DND-41 (cell line): ENCODE measurements around the gene MED17.

Source experiments
- ATAC-seq: fragments of 200-7000 bp; cut with Tn5 transposase; 3 replicates; pipeline ENCODE4 v1.9.1; 2021; ENCODE audit warnings: low read depth; ENCODE audit not compliant: insufficient read depth
- DNase-seq: peaks from one replicate; pipeline ENCODE4 v3.0.0-alpha.2; 2020
- H2AFZ ChIP-seq: 2 replicates; pipeline ENCODE4 v1.6.0; 2012; ENCODE audit warnings: low read depth, low read length
- H3K27ac ChIP-seq: 2 replicates; pipeline ENCODE4 v1.5.1; 2012; ENCODE audit warnings: low read length, inconsistent platforms
- H3K27me3 ChIP-seq: fragments of 200-600 bp; sonication (generic); 2 replicates; pipeline ENCODE4 v1.6.0; 2012; ENCODE audit warnings: low read length, mild to moderate bottlenecking, inconsistent platforms; ENCODE audit not compliant: insufficient read depth, poor library complexity
- H3K36me3 ChIP-seq: 2 replicates; pipeline ENCODE4 v1.5.1; 2012; ENCODE audit warnings: low read length, inconsistent platforms; ENCODE audit not compliant: insufficient read depth
- H3K4me1 ChIP-seq: 2 replicates; pipeline ENCODE4 v1.5.1; 2012; ENCODE audit warnings: mild to moderate bottlenecking, low read length; ENCODE audit not compliant: insufficient read depth
- H3K4me2 ChIP-seq: 2 replicates; pipeline ENCODE4 v1.6.0; 2012; ENCODE audit warnings: mild to moderate bottlenecking, moderate library complexity, low read length, inconsistent platforms; ENCODE audit not compliant: insufficient read depth
- H3K4me3 ChIP-seq, 2 experiments: fragments of 200-600 bp in 1 of 2; shearing (Covaris generic) in 1 of 2; 2 replicates each; pipeline ENCODE4 v1.5.1; 2012 to 2016; ENCODE audit warnings: inconsistent platforms in 2 of 2, low read length in 2 of 2, mild to moderate bottlenecking in 2 of 2, low read depth in 1 of 2, moderate library complexity in 1 of 2
- H3K79me2 ChIP-seq: 2 replicates; pipeline ENCODE4 v1.6.0; 2012; ENCODE audit warnings: low read length, inconsistent platforms; ENCODE audit not compliant: insufficient read depth
- H3K9ac ChIP-seq: 2 replicates; pipeline ENCODE4 v1.6.0; 2012; ENCODE audit warnings: low read depth, mild to moderate bottlenecking, inconsistent platforms, low read length, moderate library complexity
- H3K9me3 ChIP-seq: 2 replicates; pipeline ENCODE4 v1.5.1; 2012; ENCODE audit warnings: low read length, moderate library complexity, mild to moderate bottlenecking, inconsistent platforms; ENCODE audit not compliant: insufficient read depth, severe bottlenecking
- H4K20me1 ChIP-seq: 2 replicates; pipeline ENCODE4 v1.6.0; 2012; ENCODE audit warnings: low read length; ENCODE audit not compliant: insufficient read depth
- EZH2 ChIP-seq: IDR thresholded peaks from 3 replicates; pipeline ENCODE4 v1.6.1; 2012; ENCODE audit warnings: borderline replicate concordance, low read depth, mild to moderate bottlenecking, moderate library complexity, low read length, inconsistent platforms; ENCODE audit not compliant: severe bottlenecking
- TF ChIP-seq, protein P1 (sequence below): IDR thresholded peaks from 2 replicates; pipeline ENCODE4 v1.5.1; 2012; ENCODE audit warnings: borderline replicate concordance, low read length, moderate library complexity, mild to moderate bottlenecking; ENCODE audit not compliant: poor library complexity, severe bottlenecking; ENCODE audit errors: extremely low read depth

Gene MED17

DNA sequence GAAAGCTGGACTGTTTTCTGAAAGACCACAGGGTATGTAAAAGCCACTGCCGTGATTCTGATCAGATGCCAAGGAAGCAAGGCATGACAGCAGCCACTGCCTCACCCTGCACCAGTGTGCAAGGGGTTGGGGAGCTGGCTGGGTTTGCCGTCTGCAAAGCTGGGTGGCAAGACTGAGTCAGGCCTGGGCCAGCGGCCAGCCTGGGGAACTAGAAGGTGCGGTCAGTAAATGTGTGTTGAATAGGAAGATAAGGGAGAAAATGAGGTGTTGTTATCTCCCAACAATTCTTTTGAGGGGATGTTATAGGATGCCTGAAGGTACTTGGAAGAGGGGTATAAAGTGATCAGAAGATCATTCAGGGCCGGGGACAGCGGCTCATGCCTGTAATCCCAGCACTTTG is 58.4 kb downstream of the MED17 start:
- H3K9ac ChIP-seq: no peak overlapping the region
- H3K79me2 ChIP-seq: no peaks in the 10 kb centered on the region
- no peaks in the 10 kb centered on the region for H4K20me1 ChIP-seq
- no peaks in the 10 kb centered on the region for H3K27me3 ChIP-seq
- DNase-seq (no peak), ATAC-seq (no peak)
- H3K36me3 ChIP-seq: no peaks in the 10 kb centered on the region
- H2AFZ ChIP-seq: no peak overlapping the region
- no peak overlapping the region for H3K27ac ChIP-seq
- no peak overlapping the region for H3K4me2 ChIP-seq
- no peak overlapping the region for H3K4me3 ChIP-seq
- no peaks in the 10 kb centered on the region for H3K9me3 ChIP-seq
- no peaks in the 10 kb centered on the region for H3K4me1 ChIP-seq
- no peak for TF ChIP-seq EZH2
- TF ChIP-seq, protein P1, sequence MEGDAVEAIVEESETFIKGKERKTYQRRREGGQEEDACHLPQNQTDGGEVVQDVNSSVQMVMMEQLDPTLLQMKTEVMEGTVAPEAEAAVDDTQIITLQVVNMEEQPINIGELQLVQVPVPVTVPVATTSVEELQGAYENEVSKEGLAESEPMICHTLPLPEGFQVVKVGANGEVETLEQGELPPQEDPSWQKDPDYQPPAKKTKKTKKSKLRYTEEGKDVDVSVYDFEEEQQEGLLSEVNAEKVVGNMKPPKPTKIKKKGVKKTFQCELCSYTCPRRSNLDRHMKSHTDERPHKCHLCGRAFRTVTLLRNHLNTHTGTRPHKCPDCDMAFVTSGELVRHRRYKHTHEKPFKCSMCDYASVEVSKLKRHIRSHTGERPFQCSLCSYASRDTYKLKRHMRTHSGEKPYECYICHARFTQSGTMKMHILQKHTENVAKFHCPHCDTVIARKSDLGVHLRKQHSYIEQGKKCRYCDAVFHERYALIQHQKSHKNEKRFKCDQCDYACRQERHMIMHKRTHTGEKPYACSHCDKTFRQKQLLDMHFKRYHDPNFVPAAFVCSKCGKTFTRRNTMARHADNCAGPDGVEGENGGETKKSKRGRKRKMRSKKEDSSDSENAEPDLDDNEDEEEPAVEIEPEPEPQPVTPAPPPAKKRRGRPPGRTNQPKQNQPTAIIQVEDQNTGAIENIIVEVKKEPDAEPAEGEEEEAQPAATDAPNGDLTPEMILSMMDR: no peak

DNA sequence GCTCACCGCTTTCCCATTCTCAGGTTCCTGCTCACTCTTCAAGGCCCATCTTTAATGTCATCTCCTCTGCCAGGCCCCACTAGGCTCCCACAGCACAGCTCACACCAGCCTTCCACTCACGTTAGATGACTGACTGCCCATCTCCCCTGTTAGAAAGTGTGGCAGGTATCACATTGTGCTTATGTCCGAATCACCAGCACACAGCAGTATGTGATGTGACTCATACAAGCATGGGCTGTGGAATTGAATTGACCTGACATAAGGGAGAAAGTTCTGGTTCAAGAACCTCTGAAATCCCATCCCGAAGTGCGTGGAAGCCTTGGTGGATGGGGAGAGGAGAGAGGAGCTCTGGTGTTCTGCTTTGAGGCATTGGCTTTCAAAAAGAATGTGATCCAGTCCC is 59.8 kb downstream of the MED17 start:
- Histone ChIP-seq H4K20me1 (no peaks in the 10 kb centered on the region), H2AFZ (no peak overlapping the region), H3K4me2 (no peak overlapping the region), H3K79me2 (no peaks in the 10 kb centered on the region), H3K9me3 (no peaks in the 10 kb centered on the region), H3K9ac (no peak overlapping the region), H3K27ac (no peak overlapping the region), H3K27me3 (no peaks in the 10 kb centered on the region), H3K4me3 (no peak overlapping the region), H3K36me3 (no peaks in the 10 kb centered on the region), H3K4me1 (no peaks in the 10 kb centered on the region)
- TF ChIP-seq EZH2: no peak
- TF ChIP-seq, protein P1: no peak
- DNase-seq: no peak
- ATAC-seq: no peak

DNA sequence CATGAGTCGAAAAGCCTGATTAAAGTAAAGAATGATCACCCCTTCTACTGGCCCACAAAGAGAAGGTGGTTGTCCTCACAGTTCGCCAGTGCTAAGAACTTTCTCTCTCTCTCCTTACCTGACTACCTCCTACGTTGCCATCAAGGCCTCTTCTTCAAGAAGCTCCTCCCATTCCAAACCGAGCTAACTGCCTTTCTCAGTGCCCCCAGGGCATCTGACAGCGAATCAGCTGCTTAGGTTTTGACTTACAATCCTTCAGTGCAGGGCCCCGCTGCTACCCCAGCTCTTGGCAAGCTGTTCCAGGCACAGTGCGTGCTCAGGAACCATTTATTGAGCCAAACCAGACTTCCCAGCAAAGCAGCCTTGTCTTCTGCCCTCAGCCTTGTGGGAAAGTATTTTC is 60.5 kb downstream of the MED17 start:
- TF ChIP-seq EZH2: no peak
- TF ChIP-seq, protein P1: no peak

More for the DNA sequence above, 60.5 kb downstream of the MED17 start:
- Histone ChIP-seq H3K36me3 (no peaks in the 10 kb centered on the region), H3K4me1 (no peaks in the 10 kb centered on the region), H3K79me2 (no peaks in the 10 kb centered on the region), H4K20me1 (no peaks in the 10 kb centered on the region), H3K27ac (no peak overlapping the region), H3K4me3 (no peak overlapping the region), H3K9me3 (no peaks in the 10 kb centered on the region), H2AFZ (no peak overlapping the region), H3K9ac (no peak overlapping the region), H3K27me3 (no peaks in the 10 kb centered on the region), H3K4me2 (no peak overlapping the region)
- DNase-seq (no peak), ATAC-seq (no peak)
